GM23338 (cell line): ENCODE measurements around the gene NUDT21. TPM values are rescaled to one million over a fixed set of nuclear protein-coding genes. Genes with fewer than 3 reads are reported as not detected.

Experiments used
- ATAC-seq: fragments of 200-7000 bp; cut with Tn5 transposase; 3 replicates; pipeline ENCODE4 v1.9.1; 2020
- DNase-seq: peaks from one replicate; pipeline ENCODE4 v3.0.0-alpha.2; 2015; ENCODE audit warnings: low spot score
- H2AFZ ChIP-seq: fragments of 200-600 bp; sonication (generic); 2 replicates; pipeline ENCODE4 v1.8.0; 2016; ENCODE audit warnings: antibody characterized with exemption, mild to moderate bottlenecking, moderate library complexity
- H3F3A ChIP-seq: fragments of 200-600 bp; sonication (generic); replicated peaks from 2 replicates; pipeline ENCODE4 v1.8.0; 2017; ENCODE audit warnings: antibody characterized with exemption, mixed run types, low read depth
- H3K27ac ChIP-seq: fragments of 200-600 bp; sonication (generic); 2 replicates; pipeline ENCODE4 v1.6.1; 2016; ENCODE audit warnings: low read depth
- H3K27me3 ChIP-seq: fragments of 200-600 bp; sonication (generic); 2 replicates; pipeline ENCODE4 v1.8.0; 2016; ENCODE audit warnings: mild to moderate bottlenecking, mixed run types, moderate library complexity; ENCODE audit not compliant: insufficient read depth
- H3K36me3 ChIP-seq: fragments of 200-600 bp; sonication (generic); 2 replicates; pipeline ENCODE4 v1.8.0; 2016; ENCODE audit warnings: mild to moderate bottlenecking; ENCODE audit not compliant: insufficient read depth
- H3K4me1 ChIP-seq: fragments of 200-600 bp; sonication (generic); 2 replicates; pipeline ENCODE4 v1.8.0; 2016; ENCODE audit warnings: mild to moderate bottlenecking, moderate library complexity; ENCODE audit not compliant: insufficient read depth
- H3K4me2 ChIP-seq: fragments of 200-600 bp; sonication (generic); 2 replicates; pipeline ENCODE4 v1.7.1; 2017; ENCODE audit warnings: mixed run types
- H3K4me3 ChIP-seq: fragments of 200-600 bp; sonication (generic); 2 replicates; pipeline ENCODE4 v1.6.1; 2016; ENCODE audit warnings: mixed run types
- H3K79me2 ChIP-seq: fragments of 200-600 bp; sonication (generic); replicated peaks from 2 replicates; pipeline ENCODE4 v1.8.0; 2017; ENCODE audit warnings: mild to moderate bottlenecking; ENCODE audit not compliant: insufficient read depth
- H3K9me2 ChIP-seq: fragments of 200-600 bp; sonication (generic); 2 replicates; pipeline ENCODE4 v1.8.0; 2017; ENCODE audit not compliant: insufficient read depth
- H4K20me1 ChIP-seq: fragments of 200-600 bp; sonication (generic); replicated peaks from 2 replicates; pipeline ENCODE4 v1.8.0; 2017; ENCODE audit warnings: mild to moderate bottlenecking; ENCODE audit not compliant: insufficient read depth
- H3K27ac Mint-ChIP-seq: 2 replicates; pipeline ENCODE4 v1.8.0; 2020; ENCODE audit warnings: inconsistent platforms, mild to moderate bottlenecking, moderate library complexity, mixed read lengths
- H3K27me3 Mint-ChIP-seq: 3 replicates; pipeline ENCODE4 v1.8.0; 2022; ENCODE audit warnings: low read depth, mild to moderate bottlenecking, moderate library complexity, mixed read lengths, inconsistent platforms; ENCODE audit not compliant: insufficient read depth, poor library complexity
- H3K36me3 Mint-ChIP-seq: 3 replicates; pipeline ENCODE4 v1.8.0; 2021; ENCODE audit warnings: low read depth, mild to moderate bottlenecking, inconsistent platforms, moderate library complexity, mixed read lengths
- H3K4me1 Mint-ChIP-seq: 3 replicates; pipeline ENCODE4 v1.8.0; 2020; ENCODE audit warnings: mild to moderate bottlenecking, inconsistent platforms, mixed read lengths
- H3K4me3 Mint-ChIP-seq: 3 replicates; pipeline ENCODE4 v1.8.0; 2021; ENCODE audit warnings: moderate library complexity, mild to moderate bottlenecking, inconsistent platforms, mixed read lengths
- H3K9me3 Mint-ChIP-seq: 3 replicates; pipeline ENCODE4 v1.8.0; 2020; ENCODE audit warnings: moderate library complexity, mild to moderate bottlenecking, inconsistent platforms, mixed read lengths
- CREB1 ChIP-seq: fragments of 250-450 bp; sonication (Bioruptor Pico); IDR thresholded peaks from 2 replicates; pipeline ENCODE4 v1.5.0; 2020; ENCODE audit warnings: low read depth, mild to moderate bottlenecking, moderate library complexity
- EZH2 ChIP-seq: fragments of 200-600 bp; sonication (generic); IDR thresholded peaks from one replicate; pipeline ENCODE4 v1.8.0; 2017; ENCODE audit warnings: antibody characterized with exemption, mild to moderate bottlenecking, low read depth; ENCODE audit not compliant: unreplicated experiment
- EZH2phosphoT487 ChIP-seq: fragments of 200-600 bp; sonication (generic); IDR thresholded peaks from one replicate; pipeline ENCODE4 v1.8.1; 2018; ENCODE audit warnings: antibody characterized with exemption; ENCODE audit not compliant: unreplicated experiment
- JUNB ChIP-seq: IDR thresholded peaks from one replicate; pipeline ENCODE4 v1.6.1; 2016; ENCODE audit warnings: antibody characterized with exemption; ENCODE audit not compliant: unreplicated experiment
- NANOG ChIP-seq: IDR thresholded peaks from 2 replicates; pipeline ENCODE4 v1.6.1; 2016; ENCODE audit warnings: antibody characterized with exemption, borderline replicate concordance
- POLR2AphosphoS5 ChIP-seq: IDR thresholded peaks from 2 replicates; pipeline ENCODE4 v1.6.1; 2016; ENCODE audit warnings: antibody characterized with exemption, low read depth
- REST ChIP-seq: IDR thresholded peaks from one replicate; pipeline ENCODE4 v1.6.1; 2018; ENCODE audit warnings: antibody characterized with exemption; ENCODE audit not compliant: unreplicated experiment
- ZNF114 ChIP-seq: fragments of 250-450 bp; sonication (Bioruptor Pico); IDR thresholded peaks from 2 replicates; pipeline ENCODE4 v1.5.0; 2020; ENCODE audit warnings: mild to moderate bottlenecking, moderate library complexity
- ZNF462 ChIP-seq: fragments of 250-450 bp; sonication (Bioruptor Pico); IDR thresholded peaks from 2 replicates; pipeline ENCODE4 v1.5.0; 2020; ENCODE audit warnings: mild to moderate bottlenecking, moderate library complexity
- polyA plus RNA-seq: library from polyadenylated mRNA; unstranded; fragments of >200 nt; fragmentation: Nextera tagmentation; extraction: Ambion mirVana; gene quantifications from 2 replicates; pipeline ENCODE4 v1.2.1, GENCODE V29; 2016
- total RNA-seq: library from RNA; depleted of rRNA; stranded (reverse); fragments of >200 nt; shearing (Covaris generic); gene quantifications from 2 replicates; pipeline ENCODE4 v1.2.3, GENCODE V29; 2014
- TF ChIP-seq, protein P1 (sequence below): IDR thresholded peaks from 2 replicates; pipeline ENCODE4 v1.6.1; 2016; ENCODE audit warnings: antibody characterized with exemption

NUDT21 gene
- total and polyA plus RNA-seq, 2 experiments from 2014 or later: 83.4 to 132 TPM

DNA sequence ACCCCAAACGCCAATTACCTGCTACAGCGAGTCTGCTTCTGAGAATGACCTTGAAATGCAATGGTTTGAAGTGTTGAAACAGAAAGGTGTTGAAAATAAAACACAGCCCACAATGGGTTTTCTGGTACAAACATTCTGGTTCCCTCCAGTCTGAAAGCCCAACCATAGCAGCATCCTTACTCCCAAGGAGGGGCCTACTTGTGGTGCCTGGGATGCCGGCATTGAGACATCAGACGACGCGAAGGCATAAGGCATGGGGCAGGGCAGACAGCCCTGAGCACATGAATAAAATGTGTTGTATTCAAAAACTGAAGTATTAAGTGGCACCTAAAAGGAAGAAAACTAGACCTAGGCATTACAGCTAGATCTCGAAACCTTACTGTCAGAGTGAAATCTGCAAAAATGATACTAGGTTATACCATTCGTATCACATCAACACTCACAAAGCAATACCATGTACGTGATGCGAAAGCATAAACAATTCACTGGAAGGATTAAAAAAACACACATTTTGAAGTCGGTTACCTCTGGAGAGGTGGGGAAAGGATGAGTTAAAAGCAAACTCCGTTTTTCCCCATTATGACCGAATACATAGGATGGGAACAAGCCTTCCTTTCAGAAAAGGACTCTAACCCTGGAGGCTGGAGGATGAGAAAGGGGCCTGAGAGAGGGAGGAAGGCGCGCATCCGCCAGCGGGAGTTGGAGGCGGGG is 702 bp downstream of the NUDT21 start (continued):
- TF ChIP-seq, protein P1, sequence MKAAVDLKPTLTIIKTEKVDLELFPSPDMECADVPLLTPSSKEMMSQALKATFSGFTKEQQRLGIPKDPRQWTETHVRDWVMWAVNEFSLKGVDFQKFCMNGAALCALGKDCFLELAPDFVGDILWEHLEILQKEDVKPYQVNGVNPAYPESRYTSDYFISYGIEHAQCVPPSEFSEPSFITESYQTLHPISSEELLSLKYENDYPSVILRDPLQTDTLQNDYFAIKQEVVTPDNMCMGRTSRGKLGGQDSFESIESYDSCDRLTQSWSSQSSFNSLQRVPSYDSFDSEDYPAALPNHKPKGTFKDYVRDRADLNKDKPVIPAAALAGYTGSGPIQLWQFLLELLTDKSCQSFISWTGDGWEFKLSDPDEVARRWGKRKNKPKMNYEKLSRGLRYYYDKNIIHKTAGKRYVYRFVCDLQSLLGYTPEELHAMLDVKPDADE: no peak

GRCh38 chr16:56448005-56448404 is 3.1 kb downstream of the NUDT21 start:
- H3K79me2 ChIP-seq: peaks cover 92% of the 10 kb centered on the region
- peaks cover 23% of the 10 kb centered on the region; the same call in 1 of the 2 replicates for H3K4me1 ChIP-seq
- H3K4me3 ChIP-seq: no peak overlapping the region
- H3K27ac Mint-ChIP-seq: no peak overlapping the region
- H3K4me3 Mint-ChIP-seq: no peak overlapping the region; the same call in 2 of the 3 replicates
- no peak for ATAC-seq
- peaks cover 52% of the 10 kb centered on the region for H4K20me1 ChIP-seq
- H3K27ac ChIP-seq: no peak overlapping the region
- no peaks in the 10 kb centered on the region for H3K9me2 ChIP-seq
- TF ChIP-seq EZH2 (no peak), EZH2phosphoT487 (no peak), ZNF462 (CRISPR knock-in tag) (no peak), CREB1 (no peak), REST (no peak), ZNF114 (CRISPR knock-in tag) (no peak), POLR2AphosphoS5 (no peak), NANOG (no peak), JUNB (no peak)
- no peak overlapping the region for H2AFZ ChIP-seq
- H3K4me1 Mint-ChIP-seq: peaks cover 26% of the 10 kb centered on the region
- H3K36me3 Mint-ChIP-seq: peaks cover 28% of the 10 kb centered on the region
- peaks cover 19% of the 10 kb centered on the region for H3K36me3 ChIP-seq
- no peak for DNase-seq
- no peaks in the 10 kb centered on the region for H3K9me3 Mint-ChIP-seq
- no peaks in the 10 kb centered on the region for H3F3A ChIP-seq
- H3K27me3 ChIP-seq: no peaks in the 10 kb centered on the region
- H3K27me3 Mint-ChIP-seq: no peaks in the 10 kb centered on the region
- no peak overlapping the region for H3K4me2 ChIP-seq
